Tibial artery (tissue), 4 donors: ENCODE results near the gene GALNT18.

Experiments used
- DNase-seq, 2 donors: peaks; one replicate each; pipeline ENCODE4 v3.0.0-alpha.2; 2019
- H3K27ac ChIP-seq, 2 donors: fragments of 200-600 bp; sonication (generic) in 1 of 2; 1 replicate in 1 of 2; 2 replicates in 1 of 2; pipeline ENCODE4 v1.5.1; 2018 to 2019; ENCODE audit warnings: mild to moderate bottlenecking in 1 of 2
- H3K27me3 ChIP-seq, 2 donors: fragments of 200-600 bp; sonication (generic) in 1 of 2; one replicate each; pipeline versions ENCODE4 v1.5.1 to v1.6.0; 2016 to 2019
- H3K36me3 ChIP-seq, 3 donors: fragments of 200-600 bp; sonication (generic) in 2 of 3; one replicate each; pipeline ENCODE4 v1.5.1; 2016 to 2019; ENCODE audit warnings: mild to moderate bottlenecking in 2 of 3
- H3K4me1 ChIP-seq, 4 donors: fragments of 200-600 bp; sonication (generic) in 2 of 4; 1 replicate in 3 of 4; 2 replicates in 1 of 4; pipeline ENCODE4 v1.5.1; 2016 to 2019
- H3K4me3 ChIP-seq, 2 donors: fragments of 200-600 bp; sonication (generic) in 1 of 2; 1 replicate in 1 of 2; 2 replicates in 1 of 2; pipeline ENCODE4 v1.5.1; 2018 to 2019; ENCODE audit warnings: mild to moderate bottlenecking in 2 of 2
- H3K9me3 ChIP-seq, 3 donors: fragments of 200-600 bp; sonication (generic) in 1 of 3; one replicate each; pipeline ENCODE4 v1.5.1; 2016 to 2019
- CTCF ChIP-seq, 2 experiments: fragments of 200-600 bp in 1 of 2; fragments of 450-650 bp in 1 of 2; IDR thresholded peaks; one replicate each; pipeline ENCODE4 v1.5.1; 2017 to 2019; ENCODE audit warnings: antibody characterized with exemption in 2 of 2, mild to moderate bottlenecking in 1 of 2, moderate library complexity in 1 of 2
- intact Hi-C: fragments of 100-400 bp; cut with DNase I; formaldehyde crosslinking; loops from one replicate; pipeline ENCODE4 v1.15.0; 2023; ENCODE audit warnings: low total_unique reads

GALNT18 gene

GRCh38 chr11:11558396-11558795 is 63.4 kb downstream of the GALNT18 start:
- DNase-seq = peak in 1 of 2 donors; percentile 73
- intact Hi-C loops = no loop called here
- H3K27ac ChIP-seq = no peak overlapping the region

GRCh38 chr11:11555208-11555607 is 66.6 kb downstream of the GALNT18 start:
- intact Hi-C loops = no loop called here
- peak; percentile 33 to 84 for DNase-seq
- Histone ChIP-seq H3K4me1 (peaks cover 0 to 38% (median 9%) of the 10 kb centered on the region in 4 donors), H3K4me3 (no peak overlapping the region), H3K27ac (no peak overlapping the region), H3K36me3 (no peaks in the 10 kb centered on the region), H3K9me3 (no peaks in the 10 kb centered on the region), H3K27me3 (no peaks in the 10 kb centered on the region)
- TF ChIP-seq CTCF (IDR thresholded peaks at IDR 0.05) = no peak

More at GRCh38 chr11:11558396-11558795, 63.4 kb downstream of the GALNT18 start:
- no peak for TF ChIP-seq CTCF (IDR thresholded peaks at IDR 0.05)
- Histone ChIP-seq H3K9me3 (no peaks in the 10 kb centered on the region), H3K4me1 (peaks cover 0 to 50% (median 16%) of the 10 kb centered on the region in 4 donors), H3K36me3 (no peaks in the 10 kb centered on the region), H3K4me3 (no peak overlapping the region), H3K27me3 (no peaks in the 10 kb centered on the region)

GRCh38 chr11:11553573-11553972 is 68.2 kb downstream of the GALNT18 start:
- H3K4me1 ChIP-seq = peaks cover 0 to 41% (median 8%) of the 10 kb centered on the region in 4 donors
- TF ChIP-seq CTCF (IDR thresholded peaks at IDR 0.05) = no peak
- no peak overlapping the region for H3K4me3 ChIP-seq
- intact Hi-C loops = no loop called here
- DNase-seq = peak in 1 of 2 donors; percentile 47
- no peak overlapping the region for H3K27ac ChIP-seq
- H3K27me3 ChIP-seq = no peaks in the 10 kb centered on the region
- no peaks in the 10 kb centered on the region for H3K36me3 ChIP-seq
- H3K9me3 ChIP-seq = no peaks in the 10 kb centered on the region

DNA sequence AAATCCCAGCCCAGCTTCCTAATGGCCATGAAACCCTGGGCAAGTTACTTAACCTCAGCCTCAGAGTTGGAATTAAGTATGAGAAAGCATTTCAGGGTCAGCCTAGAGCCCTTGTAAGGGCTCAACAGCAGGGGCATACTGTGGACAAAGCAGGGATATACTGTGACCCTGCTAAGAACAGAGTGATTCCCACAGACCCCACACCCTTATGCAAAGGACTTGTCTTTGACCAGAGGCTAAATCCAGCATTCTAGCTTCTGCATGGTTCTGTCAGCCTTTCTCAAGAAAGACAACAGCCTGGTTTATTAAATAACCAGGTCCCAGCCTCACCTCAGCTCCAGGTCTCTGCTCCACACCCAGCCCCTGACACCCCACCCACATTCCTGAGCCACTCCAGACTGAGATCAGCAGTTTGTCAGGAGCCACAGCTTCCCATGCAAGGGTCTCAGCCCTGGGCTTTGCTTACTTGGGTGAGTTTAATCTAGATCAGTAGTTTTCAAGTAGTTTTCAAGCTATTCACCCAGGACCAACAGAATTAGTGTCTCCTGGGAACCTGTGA is 69.2 kb downstream of the GALNT18 start:
- Histone ChIP-seq H3K27ac (no peak overlapping the region), H3K36me3 (no peaks in the 10 kb centered on the region), H3K4me3 (no peak overlapping the region), H3K4me1 (peaks cover 0 to 36% (median 7%) of the 10 kb centered on the region in 4 donors), H3K9me3 (no peaks in the 10 kb centered on the region), H3K27me3 (no peaks in the 10 kb centered on the region)
- no peak for TF ChIP-seq CTCF (IDR thresholded peaks at IDR 0.05)
- DNase-seq = no peak
- intact Hi-C loops = no loop called here

DNA sequence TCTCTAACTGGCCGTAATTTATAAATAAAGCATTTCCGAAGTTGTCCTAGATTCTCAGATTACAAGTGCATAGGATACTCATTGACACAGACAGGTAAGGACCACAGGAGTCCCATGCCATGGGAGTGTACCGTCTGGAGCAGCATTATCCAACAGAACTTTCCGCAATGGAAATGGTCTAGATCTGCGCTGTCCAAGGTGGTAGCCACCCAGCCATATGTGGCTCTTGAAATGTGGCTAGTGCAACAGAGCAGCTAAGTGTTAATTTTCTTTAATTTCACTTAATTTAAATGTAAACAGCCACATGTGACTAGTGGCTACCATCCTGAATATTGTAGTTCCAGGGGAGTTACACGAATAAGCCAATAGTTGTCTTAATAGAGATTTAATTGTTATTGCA is 71.3 kb downstream of the GALNT18 start:
- no peak overlapping the region for H3K27ac ChIP-seq
- no peaks in the 10 kb centered on the region for H3K9me3 ChIP-seq
- H3K36me3 ChIP-seq = no peaks in the 10 kb centered on the region
- TF ChIP-seq CTCF (IDR thresholded peaks at IDR 0.05) = no peak
- no peak for DNase-seq
- no peaks in the 10 kb centered on the region for H3K27me3 ChIP-seq
- intact Hi-C loops = no loop called here
- peaks cover 0 to 34% (median 4%) of the 10 kb centered on the region in 4 donors for H3K4me1 ChIP-seq
- no peak overlapping the region for H3K4me3 ChIP-seq
